Myocyte (in vitro differentiated cells): ENCODE measurements around the gene GLIS1. TPM values are rescaled to one million over a fixed set of nuclear protein-coding genes. Genes with fewer than 3 reads are reported as not detected.
A peak's percentile ranks its signal among the peaks of the same experiment; 100 is the strongest.

Experiments used
- DNase-seq: peaks from one replicate; pipeline ENCODE4 v3.0.0-alpha.2; 2012; ENCODE audit warnings: low read depth
- total RNA-seq: library from RNA; depleted of rRNA; stranded (reverse); fragments of >200 nt; gene quantifications from 2 replicates; pipeline ENCODE4 v1.2.3, GENCODE V29; 2014

The GLIS1 gene
- total RNA-seq, 1 donor from 2014 or later: 1.9 TPM

DNA sequence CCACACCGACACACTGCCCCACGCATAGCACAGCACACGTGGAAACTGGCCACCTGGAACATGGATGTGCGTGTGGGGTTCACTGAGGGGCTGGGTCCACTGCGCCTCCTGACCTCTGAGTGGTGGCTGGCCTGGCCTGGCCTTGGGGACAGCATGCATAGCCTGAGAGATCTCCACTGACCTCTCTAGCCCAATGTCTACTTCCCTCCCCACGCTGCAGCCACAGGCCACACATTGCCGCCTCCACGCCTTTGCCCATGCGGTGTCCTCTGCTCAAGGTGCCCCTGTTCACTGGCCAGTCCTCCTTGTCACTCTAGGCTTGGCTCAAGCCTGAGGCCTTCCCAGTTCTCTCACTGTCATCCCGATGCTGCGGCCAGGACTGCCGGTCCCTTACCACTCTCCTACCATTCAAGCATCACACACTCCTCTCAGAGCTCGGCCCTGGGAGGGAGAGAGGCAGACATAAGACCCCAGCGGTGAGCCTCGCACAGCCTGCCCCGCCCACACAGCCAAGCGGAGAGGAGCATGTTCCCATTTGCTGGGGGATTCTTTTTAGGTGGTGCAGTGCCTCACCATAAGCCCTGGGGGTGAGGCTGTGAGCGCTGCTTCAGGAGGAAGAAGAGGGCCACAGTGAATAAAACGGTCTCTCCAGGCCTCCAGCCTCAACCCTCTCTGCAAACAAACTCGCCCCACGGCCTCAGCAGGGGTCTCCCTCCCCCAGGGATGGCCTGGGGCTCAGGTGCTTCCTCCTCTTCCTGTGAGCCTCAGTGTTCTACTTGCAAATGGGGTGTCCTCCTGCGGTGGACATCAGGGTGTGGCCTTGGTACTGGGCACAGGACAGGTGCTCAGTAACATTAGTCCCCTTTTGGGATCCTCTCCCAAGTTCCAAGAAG lies 199.0 kb downstream of the GLIS1 start:
- DNase-seq: no peak

DNA sequence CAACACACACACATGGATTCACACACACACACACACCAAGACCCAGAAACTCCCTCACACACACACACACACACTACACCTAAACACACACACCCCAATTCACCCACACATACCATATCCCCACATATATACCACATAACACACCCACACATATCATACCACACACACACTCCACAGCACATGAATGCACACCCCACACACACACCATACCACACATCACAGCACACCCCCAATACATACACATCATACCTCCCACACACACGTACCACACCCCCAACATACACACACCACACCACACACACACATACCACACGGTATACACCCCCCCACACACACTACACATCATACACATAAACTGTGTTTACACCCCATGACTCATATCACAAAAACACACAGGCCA lies 199.7 kb downstream of the GLIS1 start:
- DNase-seq: no peak

DNA sequence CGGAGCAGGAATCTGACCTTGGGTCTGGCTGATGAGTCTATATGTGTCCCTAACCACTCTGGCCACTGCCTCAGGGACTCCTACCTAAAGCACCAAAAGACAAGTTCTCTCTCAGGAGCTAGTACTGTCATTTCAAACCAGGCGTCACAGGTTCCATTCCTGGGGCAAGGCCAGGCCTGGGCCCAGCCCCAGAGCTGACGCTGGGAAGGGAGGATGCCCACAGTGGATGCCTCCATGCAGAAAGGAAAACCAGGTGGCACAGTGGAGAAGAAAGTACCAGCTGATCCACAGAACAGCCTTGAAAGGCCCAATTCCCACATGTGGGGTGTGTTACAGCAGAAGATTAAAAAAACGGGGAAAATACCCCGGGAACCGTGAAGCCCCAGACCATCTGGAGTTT lies 202.4 kb downstream of the GLIS1 start:
- DNase-seq: no peak

DNA sequence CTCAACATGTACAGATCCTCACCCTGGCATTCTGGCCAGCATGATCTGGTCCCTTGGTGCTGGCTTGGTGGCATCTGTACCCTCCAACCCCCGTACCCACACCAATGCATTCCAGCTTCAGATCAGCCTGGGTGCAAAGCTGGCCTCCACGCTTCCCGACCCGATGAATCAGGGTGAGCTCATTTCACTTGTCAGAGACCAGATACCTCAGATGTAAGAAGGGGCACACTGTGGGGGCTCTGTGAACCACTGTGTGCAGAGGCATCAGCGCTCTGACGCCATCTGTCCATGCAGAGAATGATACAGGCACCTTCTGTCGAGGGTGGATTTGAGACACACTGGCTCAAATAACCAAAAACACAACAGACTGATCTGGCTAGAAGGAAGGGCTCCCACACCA lies 203.1 kb downstream of the GLIS1 start:
- DNase-seq: peak; percentile 48

GRCh38 chr1:53535226-53535625 lies 203.7 kb downstream of the GLIS1 start:
- DNase-seq: no peak

DNA sequence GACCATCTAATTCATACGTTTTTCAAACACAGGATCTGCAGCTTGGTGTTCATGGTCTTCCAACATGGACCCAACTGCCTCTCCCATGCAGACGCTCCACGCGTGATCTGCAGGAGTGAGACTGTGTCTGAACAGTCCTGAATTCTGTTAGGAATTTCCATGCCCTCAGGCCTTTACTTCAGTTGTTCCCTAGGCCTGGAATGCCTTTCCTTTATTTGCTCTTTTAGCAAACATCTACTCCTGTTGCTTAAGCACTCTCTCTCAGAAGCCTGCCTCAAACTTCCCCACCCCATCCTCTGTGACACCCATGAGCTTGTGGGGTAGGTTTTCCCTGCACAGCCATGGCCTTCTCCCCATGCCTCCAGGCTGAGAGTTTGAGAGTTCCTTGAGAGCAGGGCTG lies 206.1 kb downstream of the GLIS1 start:
- no peak for DNase-seq

GRCh38 chr1:53532377-53532776 lies 206.6 kb downstream of the GLIS1 start:
- no peak for DNase-seq

- DNase-seq: no peak
Observed at GRCh38 chr1:53530550-53530949, 208.4 kb downstream of the GLIS1 start.

DNA sequence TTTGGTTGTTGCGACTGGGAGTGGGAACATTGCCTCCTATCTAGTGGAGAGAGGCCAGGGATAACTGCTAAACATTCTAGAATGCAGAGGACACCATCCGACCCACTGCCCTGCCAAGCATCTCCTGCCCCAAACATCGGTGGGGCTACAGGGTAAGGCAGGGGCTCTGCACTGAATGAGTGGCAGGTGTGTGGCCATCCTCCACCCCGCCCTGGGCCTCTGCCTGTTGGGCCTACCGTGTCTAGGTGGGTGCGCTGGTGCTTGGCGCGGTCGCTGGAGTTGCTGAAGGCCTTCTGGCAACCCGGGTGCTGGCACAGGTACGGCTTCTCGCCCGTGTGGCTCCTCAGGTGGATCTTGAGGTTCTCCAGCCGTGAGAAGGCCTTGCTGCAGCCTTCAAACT lies 209.4 kb downstream of the GLIS1 start:
- no peak for DNase-seq

GRCh38 chr1:53527368-53527767 lies 211.6 kb downstream of the GLIS1 start:
- DNase-seq: no peak

GRCh38 chr1:53526451-53527101 lies 212.4 kb downstream of the GLIS1 start:
- no peak for DNase-seq

GRCh38 chr1:53525595-53525994 lies 213.4 kb downstream of the GLIS1 start:
- DNase-seq: no peak

DNA sequence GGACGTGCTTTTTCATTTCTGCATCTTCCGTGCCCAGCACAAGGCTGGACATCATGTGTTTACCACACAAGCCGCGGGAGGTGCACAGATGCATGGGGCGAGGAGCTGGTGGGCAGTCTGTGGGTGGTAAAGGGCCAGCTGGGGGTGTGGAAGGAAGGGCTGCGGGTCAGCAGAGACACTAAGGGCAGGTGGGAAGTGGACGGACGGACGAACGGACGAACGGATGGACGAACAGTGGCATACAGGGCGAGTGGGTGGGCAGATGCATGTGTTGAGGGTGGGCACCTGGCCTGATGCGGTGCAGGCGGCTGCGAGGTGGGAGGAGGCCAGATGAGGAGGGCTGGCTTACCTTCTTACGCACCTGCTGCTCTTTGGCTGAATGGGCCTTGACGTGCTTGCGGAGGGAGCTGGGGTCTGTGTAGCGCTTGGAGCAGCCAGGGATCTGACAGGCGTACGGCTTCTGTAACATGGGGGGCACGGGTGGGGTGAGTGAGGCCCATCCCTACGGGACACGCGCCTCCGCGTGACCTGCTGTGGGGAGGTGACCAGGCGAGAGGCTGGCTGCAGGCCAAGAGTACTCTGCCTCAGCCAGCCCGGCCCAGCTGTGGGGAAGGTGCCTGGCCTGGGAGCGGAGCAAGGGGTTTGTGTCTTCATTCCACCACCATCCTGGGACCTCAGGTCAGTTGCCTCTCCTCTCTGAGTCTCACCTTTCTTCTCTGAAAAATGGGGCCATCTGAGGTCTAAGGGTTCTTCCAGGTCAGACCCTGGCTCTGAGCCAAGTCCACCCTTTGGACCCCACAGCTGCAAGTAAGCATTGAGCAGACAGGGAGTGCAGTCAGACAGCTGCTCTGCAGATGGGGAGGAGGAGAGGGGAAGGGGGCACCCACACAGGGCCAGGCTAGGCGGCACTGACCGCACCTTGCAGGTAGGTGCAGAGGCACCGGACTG lies 214.3 kb downstream of the GLIS1 start:
- DNase-seq: peak; percentile 18

DNA sequence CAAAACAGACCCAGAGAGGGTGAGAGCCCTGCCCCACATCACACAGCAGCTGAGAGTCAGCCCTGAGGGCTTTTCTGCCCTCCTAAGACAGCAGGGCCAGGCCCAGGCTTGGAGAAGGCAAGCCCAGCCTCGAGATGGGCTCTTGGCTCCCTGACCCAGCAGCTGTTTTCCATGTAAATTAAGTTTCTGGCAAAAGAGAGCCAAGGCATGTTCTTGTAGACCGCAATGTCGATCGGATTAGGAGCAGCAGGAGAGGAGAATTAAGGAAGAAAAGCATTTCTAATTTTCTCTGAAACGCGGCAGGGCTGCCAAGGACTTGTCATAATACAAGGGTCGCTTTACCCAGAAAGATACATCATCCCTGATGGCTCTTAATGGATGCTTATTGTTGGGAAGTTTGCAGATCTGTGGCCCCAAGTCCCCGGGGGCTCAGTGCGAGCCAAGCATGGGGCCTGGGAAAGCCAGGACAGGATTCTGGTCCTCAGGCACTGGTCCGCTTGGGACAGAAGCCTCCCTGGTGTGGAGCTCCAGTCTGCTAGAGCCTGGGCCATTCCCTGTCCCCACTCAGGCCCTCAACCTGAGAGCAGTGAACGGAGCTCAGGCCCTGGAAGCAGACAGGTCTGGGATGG lies 216.9 kb downstream of the GLIS1 start:
- DNase-seq: peak; percentile 65

DNA sequence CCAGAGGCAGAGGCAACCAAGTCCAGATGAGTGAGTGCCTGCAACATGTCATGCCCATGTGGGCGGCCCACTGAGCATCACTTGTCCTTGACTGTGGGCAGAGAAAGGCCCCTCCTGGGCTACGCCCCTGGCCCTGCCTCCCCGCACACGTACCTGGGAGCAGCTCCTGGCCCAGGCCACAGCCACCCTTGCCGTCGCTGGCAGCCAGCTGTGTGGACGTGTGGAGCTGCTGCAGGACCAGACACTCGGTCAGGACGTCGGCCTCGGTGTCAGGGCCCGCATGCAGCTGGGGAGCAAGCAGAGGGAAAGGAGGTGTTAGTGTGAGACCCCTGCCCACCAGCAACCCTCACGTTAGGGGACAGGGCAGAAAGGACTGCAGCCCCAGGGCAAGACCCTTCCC lies 218.5 kb downstream of the GLIS1 start:
- DNase-seq: no peak

DNA sequence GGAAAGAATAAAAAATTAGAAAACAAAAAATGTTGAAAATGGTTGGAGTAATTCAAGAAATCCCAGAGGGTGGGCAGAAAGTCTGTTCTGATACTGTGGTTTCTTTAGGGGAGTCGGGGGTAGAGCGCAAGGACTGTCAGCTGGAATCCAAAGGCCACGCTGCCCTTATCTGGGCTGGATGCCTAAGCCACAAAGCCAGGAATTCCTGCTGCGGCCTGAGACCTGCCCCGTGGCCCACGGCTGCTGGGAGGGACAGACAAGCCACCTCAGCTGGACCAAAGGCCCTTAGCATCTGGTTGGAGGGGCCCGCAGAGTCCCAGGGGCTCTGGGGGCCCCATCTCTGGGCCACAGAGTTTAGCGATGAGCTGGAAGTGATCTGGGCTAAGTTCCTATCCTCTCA lies 219.5 kb downstream of the GLIS1 start:
- peak; percentile 84 for DNase-seq

DNA sequence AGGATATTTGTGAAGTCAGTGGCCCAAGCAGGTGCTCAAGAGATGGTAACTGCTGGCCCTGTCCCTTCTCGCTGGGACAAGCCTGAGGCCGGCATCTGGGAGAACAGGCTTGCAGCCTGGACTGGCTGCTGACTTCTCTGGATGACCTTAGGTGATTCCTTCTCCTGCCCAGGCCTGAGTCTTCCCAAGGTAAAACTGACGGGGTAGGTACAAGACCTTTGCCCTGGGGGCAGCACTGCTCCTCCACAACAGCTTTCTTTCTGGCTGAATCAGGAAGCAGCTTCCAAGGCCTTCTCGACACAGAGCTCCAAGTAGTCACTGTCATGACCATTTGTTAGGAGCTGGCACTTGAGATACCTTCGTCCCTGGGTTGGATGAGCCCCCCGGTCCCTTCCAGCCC lies 220.2 kb downstream of the GLIS1 start:
- DNase-seq: no peak

GRCh38 chr1:53517821-53518352 lies 221.1 kb downstream of the GLIS1 start:
- DNase-seq: no peak

DNA sequence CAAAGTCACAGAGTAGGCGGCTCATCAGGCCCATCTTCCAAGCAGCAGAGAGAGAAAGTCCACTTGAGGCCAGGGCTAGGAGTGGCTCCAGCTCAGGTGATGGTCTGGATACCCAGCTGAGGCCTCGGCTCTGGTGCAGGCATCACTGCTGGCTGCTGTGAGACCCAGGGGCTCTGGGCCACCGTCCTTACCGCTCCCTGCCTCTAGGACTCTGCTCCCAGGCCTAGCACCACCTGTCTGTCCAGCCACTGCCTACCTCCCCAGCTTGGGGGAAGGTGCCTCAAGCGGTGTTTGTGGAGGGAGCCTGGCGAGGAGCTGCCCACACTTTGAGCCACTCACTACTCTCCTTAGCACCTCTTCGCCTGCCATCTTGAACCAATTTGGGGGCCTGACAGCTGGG lies 221.9 kb downstream of the GLIS1 start:
- no peak for DNase-seq

GRCh38 chr1:53516181-53516580 lies 222.8 kb downstream of the GLIS1 start:
- peak; percentile 21 for DNase-seq

DNA sequence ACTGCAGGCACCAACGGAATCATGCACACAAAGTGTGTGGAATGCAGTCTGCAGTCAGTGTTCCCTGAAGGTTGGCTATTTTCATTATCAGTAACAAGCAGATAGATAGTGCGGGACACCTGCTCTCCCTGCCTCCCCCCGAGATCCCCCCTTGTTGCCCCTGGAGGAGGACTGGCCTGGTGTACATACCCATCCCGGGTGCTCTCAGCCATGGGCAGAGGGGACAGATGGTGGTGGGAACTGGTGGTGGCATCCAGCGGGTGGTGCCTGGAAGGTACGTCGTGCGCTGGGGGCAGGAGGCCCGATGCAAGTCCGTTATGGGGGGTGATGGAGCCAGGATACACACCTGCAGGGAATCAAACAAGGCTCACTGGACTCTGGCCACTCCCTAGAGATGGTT lies 224.5 kb downstream of the GLIS1 start:
- no peak for DNase-seq
